Activated T-cell treated with anti-CD3 and anti-CD28 coated beads, Interleukin-2, amount 50 U/mL, for 48 hours (primary cell): Measurements from ENCODE around the gene TBC1D28.
"Not testable (repeated sequence)": the region's sequence is repeated elsewhere in the genome, so short reads cannot be mapped to it uniquely, and the experiment has no call there.

Source experiments
- DNase-seq, 2 experiments: peaks; one replicate each; pipeline ENCODE4 v3.0.0-alpha.2; 2020

Gene TBC1D28

DNA sequence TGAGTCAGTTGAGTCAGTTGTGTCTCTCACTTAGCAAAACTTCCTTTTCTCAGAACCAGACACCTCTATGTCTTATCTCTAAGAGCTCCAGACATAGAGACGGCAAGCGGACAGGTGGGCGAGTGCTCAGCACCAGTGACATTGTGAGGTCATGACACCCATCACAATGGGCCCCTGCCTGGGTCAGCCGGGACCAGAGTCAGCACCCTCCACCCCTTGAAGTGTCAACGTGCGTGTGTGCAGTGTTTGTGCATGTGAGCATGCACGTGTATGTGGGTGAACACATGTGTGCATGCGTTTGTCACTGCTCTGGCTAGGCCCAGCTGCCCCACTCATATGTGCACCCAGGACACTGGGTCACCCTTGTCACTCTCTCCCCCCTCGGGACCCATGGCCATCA lies at the start of gene TBC1D28:
TSS of gene TBC1D28 (minus strand) at position 101 of the 400 bp plus-strand sequence. CDS start 3,039 bp downstream, outside the sequence.
- DNase-seq = not testable (repeated sequence)

DNA sequence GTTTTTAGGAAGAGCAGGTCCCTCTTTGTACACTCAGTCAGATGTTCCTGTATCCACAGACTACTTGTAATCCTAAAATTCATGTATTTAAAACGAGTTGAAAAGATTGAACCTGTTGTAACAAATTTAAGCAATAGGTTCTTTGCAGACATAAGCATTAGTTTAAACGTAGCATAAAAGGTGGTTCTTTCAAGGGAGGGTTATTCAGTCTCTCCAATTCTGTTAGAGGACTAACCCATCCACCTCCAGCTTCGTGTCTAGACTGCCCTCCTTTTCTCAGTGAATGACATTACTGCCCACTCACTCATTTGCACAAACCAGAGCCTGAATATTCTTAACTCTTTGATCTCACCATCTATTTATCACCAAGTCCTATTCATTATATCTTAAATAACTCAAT lies 38.5 kb upstream of the TBC1D28 start:
- DNase-seq = not testable (repeated sequence)

DNA sequence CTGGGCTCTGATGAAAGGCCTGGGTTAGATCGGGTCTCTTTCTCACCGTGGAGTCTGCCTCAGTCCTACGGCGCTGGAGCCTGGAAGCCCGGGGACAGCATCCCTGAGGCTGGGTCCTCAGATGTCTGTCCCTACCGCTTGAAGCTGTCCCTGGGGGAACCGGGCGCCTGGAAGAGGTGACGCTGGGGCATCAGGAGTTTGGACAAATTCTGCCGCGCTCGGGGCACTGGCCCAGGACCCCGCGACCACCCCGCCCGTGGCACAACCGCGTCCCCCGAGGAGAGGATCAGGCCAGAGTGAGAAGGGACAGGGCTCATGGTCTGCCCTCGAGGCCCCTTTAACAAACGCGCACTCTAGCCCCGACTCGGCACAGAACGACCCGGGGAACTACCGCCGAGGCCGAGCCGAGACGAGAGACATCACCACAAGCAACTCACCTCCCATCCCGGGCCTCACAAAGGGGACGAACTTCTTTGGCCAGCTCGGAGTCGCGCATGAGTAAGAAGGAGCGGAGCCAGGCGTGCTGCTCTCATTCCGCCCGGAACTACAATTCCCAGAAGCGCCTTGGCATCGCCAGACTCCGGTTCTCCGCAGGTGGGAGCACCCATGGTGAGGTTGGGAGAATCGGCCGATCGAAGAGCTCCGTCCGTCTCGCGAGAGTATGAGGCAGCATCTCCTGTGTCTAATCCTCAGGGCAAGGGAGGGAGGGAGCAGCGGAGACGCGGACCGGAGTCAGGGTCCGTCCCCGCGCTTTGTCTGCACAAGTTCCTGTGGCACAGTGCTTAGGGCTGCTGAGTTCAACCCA lies 37.8 kb upstream of the TBC1D28 start, which contains the start of gene FOXO3B:
TSS of gene FOXO3B (minus strand) at position 548 of the 805 bp plus-strand sequence. CDS start 663 bp downstream, outside the sequence.
- DNase-seq = peak; percentile 89

DNA sequence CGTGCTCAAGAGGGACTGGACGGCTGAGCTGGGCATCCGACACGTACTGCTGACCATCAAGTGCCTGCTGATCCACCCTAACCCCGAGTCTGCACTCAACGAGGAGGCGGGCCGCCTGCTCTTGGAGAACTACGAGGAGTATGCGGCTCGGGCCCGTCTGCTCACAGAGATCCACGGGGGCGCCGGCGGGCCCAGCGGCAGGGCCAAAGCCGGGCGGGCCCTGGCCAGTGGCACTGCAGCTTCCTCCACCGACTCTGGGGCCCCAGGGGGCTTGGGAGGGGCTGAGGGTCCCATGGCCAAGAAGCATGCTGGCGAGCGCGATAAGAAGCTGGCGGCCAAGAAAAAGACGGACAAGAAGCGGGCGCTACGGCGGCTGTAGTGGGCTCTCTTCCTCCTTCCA lies 33.2 kb upstream of the TBC1D28 start:
- not testable (repeated sequence) for DNase-seq

DNA sequence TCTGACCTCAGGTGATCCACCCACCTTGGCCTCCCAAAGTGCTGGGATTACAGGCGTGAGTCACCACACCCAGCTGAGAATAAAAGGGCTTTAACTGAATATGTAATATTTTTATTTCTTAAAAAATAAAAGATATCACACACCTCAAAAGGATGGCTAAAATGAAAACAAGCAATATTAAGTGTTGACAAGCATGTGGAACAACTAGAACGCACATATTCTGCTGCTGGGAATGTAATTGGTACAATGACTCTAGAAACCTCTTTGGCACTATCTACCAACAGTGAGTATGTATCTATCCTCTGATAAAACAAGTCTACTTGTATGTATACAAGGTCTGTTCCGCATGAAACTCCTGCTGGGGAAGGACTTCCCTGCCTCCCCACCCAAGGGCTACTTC lies 32.7 kb upstream of the TBC1D28 start:
- DNase-seq = not testable (repeated sequence)

DNA sequence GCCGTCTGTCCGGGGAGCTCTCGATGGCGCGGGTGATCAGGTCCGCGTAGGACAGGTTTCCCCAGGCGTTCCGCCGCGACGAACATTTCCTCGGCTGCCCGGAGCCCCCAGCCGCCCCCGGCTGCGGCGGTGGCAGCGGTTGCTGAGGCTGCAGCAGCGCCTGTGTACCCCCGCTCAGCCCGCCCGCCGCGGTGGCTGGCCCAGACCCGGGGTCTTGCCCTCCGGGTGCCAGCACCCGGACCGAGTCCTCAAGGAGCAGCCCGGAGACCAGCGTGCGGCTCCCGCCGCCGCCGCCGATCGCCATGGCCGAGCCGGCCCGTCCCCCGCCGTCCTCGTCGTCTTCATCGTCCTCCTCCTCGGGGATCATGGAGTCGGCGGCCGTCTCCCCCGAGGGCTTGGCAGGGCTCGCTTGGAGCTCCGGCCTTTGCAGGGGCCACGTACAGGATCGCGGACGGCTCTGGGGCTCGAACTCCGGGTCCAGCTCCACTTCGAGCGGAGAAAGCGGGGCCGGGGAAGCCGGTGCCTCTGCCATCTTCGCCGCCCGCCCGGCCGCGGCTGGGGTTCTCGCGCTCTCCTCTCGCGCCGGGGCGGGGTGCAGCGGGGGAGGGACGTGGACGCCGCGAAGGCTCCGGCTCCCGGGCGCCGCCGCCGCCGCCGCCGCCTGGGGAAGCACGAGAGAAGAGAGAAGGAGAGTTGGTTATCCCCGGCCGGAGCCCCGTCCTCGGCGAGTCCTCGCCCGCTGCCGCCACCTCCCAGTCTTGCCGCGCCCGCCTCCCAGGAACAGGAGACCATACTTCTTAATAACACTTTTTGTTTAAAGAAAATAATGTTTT lies 28.4 kb upstream of the TBC1D28 start:
- not testable (repeated sequence) for DNase-seq

DNA sequence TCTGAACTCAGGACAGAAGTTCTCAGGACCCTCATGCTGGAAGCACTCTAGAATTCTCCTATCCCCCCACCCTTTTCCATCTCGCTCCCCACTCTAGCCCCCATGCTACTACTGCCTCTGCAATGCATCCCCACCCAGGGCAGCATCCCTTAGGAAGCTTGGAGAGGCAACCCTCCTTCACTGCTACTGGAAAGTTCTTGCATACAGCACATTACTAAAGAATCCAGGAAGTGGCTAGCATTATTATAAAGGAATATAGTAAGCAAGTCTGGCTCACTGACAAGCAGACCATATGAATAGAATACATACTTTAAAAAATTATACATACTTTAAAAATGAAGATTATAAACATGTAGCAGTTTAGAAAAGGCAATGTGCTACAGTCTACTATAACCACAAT lies 24.4 kb upstream of the TBC1D28 start:
- not testable (repeated sequence) for DNase-seq

DNA sequence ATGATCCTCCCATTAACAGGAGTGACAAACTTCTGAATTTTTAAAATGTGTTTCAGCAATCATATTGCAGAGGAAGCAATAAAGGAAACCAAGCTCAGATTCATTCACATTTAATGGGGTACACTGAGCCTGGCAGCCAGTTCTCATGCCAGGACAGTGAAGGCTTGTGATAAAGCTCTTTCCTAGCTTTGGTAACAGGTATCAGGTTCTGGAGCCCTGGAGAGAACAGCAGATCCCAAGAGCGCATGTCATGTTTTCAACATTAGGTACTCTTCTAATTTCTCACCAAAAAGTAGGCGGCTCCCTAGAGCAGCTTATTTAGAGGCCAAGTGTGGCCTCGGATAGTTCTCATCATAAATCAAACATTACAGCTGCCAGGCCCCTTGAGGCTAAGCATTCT lies 23.3 kb upstream of the TBC1D28 start:
- DNase-seq = not testable (repeated sequence)

DNA sequence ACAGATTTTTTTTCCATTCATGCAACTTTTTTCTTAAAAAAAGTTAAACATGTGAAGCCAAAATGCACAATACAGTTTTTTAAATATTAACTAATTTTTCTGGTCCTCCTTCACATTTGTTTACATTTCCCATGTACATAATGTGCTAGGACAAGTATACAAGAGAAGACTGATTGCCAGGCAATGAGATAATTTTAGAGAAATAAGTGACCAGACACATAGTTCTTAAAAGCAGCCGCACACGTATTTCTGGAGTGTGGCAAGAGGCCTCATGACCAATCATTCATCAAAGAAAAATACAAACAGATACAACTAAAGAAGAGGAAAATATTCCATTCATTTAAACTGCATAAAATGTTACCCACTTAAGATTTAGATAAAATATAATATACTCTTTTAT lies 22.1 kb upstream of the TBC1D28 start:
- DNase-seq = not testable (repeated sequence)

DNA sequence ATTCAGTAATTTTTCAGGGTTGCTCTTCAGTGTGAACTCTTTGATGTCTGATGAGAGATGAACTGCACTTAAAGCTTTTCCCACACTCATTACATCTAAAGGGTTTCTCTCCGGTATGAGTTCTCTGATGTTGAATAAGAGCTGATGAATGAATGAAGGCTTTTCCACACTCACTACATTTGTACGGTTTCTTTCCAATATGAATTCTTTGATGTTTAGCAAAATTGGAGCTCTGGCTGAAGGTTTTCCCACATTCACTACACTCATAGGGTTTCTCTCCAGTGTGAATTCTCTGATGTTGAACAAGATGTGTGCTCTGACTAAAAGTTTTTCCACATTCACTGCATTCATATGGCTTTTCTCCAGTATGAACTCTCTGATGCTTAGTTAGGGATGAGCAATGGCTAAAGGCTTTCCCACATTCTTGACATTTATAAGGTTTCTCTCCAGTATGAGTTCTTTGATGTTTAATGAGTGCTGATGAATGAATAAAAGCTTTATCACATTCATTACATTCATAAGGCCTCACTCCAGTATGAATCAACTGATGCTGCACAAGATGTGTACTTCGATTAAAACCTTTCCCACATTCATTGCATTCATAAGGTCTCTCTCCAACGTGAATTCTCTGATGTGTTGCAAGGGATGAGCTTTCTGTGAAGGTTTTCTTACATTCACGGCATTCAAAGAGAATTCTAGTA lies 17.9 kb upstream of the TBC1D28 start:
- not testable (repeated sequence) for DNase-seq

DNA sequence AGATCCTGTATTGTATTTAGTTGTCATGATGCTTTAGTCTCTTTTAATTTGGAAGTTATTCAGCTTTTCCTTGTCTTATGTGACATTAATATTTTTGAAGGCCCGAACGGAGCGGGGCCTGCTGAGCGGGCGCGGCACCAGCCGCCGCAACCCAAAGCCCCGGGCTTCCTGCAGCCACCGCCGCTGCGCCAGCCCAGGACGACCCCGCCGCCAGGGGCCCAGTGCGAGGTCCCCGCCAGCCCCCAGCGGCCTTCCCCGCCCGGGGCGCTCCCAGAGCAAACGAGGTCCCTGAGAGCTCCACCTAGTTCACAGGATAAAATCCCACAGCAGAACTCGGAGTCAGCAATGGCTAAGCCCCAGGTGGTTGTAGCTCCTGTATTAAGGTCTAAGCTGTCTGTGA lies 5.9 kb upstream of the TBC1D28 start:
- not testable (repeated sequence) for DNase-seq

DNA sequence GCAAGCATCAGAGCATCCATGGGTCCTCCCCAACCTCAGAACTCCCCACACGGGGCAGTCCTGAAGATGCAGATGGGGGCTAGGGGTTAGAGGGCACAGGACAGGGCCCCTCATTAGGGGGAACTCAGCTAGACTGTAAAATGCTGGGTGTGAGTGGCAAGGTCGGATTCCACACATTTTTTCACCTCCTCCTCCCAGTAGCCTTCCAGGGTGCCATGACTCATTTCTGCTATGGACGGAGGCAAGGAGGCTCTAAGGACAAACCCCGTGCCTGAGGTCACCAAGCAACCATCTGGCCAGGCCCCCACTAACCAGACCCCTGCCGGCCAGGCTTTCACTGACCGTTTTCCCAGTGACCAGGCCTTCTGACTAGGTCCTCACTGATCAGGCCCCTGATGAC lies 1.1 kb downstream of the TBC1D28 start:
- not testable (repeated sequence) for DNase-seq

DNA sequence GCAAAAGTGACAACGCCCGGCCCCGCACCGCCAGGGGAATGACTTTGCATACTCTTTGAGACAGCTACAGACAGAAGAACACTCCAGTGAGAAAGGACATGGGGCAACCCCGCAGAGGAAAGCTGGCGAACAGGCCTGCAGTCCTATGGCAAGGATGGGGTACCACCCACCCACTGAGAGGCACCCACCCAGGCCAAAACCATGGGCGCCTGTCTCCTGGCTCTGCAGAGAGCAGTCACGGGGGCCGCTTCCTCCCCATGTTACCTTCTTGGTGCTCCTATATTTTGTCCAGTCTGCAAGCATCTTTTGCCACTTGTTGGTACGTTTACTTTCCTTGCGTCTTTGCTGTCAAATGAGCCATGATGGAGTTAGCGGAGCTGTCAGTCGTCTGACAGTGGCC lies 5.8 kb downstream of the TBC1D28 start:
- DNase-seq = not testable (repeated sequence)

DNA sequence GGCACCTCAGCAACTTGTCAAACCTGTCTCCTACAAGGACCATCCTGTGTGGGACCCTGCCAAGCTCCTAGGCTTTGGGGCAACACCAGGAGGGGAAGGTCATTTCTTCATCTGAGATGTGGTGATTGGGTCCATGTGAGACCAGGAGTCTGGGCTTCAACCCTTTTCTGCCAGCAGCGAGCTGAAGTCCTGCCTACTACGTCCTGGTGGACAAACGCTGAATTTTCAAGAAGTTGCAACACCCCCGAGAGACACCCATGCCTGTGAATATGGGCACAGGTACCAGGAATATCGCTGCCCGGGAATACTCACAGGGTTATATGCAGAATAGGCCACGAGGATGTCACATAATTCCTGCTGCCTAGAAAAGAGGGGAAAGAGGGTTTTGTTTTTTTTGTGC lies 8.0 kb downstream of the TBC1D28 start:
- DNase-seq = not testable (repeated sequence)

DNA sequence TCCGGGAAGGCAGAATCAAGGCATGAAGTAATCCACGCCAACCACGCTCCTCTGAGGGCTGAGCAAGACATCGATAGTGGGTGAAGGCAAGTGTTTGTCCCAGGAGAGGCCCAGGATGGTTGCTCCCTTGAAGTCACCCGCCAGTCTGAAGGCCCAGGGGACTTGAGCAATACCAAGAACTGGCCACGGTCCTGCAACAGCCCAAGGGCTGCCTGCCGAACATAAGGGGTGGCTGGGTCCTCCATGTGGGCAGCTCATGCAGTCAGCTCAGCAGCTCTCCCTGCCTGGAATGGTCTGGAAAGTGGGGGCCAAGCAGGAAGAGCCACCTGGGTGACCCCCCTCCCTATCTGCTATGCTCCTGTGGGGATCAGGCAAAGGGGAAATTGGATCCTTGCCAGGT lies 8.4 kb downstream of the TBC1D28 start:
- not testable (repeated sequence) for DNase-seq

DNA sequence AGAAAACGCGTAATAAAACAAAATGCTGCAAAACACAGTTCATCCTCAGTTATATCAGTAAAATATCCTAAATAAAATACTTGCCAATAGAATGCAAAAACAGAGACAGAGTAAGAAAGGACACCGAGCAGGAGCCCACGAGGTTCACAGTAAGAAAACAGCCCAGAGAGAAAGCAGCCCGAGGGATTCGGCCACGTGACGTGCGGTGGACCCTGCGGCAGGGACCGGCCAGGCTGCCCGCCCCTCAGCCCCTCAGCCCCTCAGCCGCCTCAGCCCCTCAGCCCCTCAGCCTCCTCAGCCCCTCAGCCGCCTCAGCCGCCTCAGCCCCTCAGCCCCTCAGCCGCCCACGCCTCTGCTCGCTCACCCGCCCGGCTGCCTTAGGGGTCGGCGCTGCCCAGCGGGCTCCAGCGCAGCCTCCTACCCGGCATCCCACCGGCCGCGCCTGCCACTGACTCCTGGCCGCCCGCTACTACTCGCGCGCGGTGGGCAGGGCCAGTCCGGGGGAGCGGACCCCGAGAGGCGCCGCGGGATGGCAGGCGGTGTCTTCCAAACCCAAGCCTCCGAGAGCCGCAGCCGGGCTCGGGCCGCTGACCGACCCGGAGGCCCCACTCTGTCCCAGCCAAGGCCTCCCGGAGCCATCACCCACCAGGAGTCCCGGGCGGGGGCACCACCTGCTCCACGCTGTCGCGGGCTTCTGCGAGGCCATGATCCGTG lies 9.5 kb downstream of the TBC1D28 start:
- not testable (repeated sequence) for DNase-seq

DNA sequence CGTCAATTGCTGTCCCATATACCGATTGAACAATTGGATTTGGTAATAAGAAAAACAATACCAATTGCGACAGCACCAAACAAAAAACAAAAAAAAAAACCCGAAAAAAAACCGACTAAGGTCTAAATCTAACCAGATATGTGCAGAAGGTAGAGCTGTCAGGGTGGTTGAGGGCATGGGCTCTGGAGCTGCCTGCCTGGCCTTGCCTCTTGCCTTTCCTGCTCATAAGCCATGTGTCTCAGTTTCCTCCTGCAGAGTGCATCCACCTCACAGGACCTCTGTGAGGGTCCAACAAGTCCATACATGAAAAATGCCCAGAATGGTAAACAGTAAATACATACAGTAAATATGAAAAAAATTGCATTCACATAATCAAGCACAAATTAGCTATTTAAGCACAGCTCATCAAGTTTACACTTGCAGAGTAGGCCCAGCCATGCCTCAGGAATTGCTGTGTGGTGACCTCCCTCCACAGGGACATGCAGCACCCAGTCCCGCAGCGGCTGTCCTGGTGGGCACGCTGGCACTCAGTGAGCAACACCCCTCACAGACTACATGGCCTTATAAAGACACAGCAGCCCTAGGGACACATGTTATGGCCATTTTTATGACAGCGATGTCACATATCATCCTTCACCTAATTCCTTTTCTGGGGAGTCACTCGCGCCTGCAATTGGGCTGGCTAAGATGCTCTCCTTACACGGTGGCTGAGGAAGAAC lies 17.9 kb downstream of the TBC1D28 start:
- DNase-seq = no peak

DNA sequence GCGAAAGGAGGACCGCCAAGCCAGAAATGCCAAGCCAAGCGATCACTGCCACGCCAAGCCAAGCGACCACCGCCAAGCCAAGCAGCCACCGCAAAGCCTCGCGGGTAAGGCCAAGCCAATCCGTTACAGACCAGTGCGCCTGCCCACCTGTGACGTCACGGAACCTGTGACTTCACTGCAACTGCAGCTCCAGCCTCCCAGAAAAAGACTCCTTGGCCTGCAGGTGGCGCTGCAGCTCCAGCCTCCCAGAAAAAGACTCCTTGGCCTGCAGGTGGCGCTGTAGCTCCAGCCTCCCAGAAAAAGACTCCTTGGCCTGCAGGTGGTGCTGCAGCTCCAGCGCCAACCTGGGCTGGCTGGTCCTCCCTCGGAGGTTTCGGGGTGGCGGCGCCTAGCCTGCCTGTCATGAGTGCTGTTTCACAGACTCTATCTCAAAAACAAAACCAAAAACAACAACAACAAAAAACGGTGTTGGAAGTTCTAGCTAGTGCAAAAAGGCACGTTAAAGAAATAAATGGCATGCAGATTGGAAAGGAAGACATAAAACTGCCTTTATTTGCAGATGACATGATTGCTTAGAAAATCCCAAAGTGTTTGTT lies 18.6 kb downstream of the TBC1D28 start:
- peak; percentile 98 to 99 for DNase-seq

DNA sequence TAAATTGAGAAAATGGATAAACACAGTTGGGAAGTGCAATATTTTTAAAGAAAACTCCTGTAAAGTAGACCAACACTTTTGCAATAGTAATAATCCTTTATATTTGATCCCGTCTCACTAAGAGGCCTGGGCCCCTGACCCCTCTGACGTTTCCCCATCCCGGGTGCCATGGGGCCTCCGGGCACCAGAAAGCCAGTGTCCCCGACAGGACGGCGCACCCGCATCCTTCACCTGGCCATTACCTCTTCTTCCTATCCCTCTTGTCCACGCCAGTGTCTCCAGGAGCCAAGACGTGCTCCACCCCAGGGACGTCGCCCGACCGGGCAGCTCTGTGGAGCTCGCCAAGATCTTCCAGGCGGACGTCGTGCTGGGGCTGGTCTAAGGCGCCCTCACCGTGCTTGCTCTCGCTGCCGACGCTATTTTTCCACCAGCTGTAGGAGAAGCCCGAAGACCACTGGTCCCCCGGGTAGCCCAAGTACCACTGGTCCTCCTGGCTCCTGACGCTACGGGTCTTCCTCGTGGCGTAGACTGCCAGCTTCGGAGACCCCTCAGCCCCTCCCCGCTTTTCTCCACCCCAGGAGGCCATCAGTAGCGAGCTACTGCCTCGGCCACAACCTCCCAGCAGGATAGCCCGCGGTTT lies 19.2 kb downstream of the TBC1D28 start:
- not testable (repeated sequence) for DNase-seq

DNA sequence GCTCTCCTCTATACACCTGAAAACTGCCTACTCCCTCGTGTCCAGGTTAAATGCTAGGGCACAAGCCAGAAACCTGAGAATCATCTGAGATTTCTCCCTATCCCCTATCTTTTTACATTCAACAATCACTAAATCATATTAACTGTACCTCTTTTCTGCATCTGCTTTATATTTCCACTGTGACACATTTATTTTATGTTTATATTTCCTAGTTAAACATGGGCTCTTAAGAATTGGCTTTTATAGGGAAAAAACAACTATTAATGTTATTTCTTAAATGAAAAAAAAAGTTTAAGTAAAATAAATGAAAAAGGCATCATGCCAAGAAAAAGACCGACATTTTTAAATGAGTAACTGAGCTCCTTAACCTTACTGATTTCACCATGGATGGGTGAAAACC lies 26.6 kb downstream of the TBC1D28 start:
- DNase-seq = not testable (repeated sequence)

DNA sequence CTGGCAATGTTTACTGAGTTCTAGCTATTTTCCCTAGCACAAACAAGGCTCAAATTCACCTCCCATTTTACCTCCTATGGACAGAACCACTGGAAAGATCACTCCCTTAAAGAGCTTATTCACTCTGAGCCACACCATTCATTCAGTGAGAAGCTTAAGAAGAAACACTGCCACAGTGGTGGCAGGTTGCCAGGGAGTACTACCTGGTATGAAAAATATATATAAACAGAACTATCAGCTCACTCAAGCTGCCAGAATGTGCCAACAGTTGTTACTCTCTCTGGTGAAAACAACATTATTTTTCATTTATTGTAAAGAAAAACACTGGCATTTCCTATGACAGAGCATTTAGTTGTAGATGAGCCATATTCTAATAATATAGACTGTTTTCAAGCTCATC lies 31.2 kb downstream of the TBC1D28 start:
- DNase-seq = not testable (repeated sequence)
